ENCODE data around the gene C12orf57. TPM values are rescaled to one million over a fixed set of nuclear protein-coding genes. Genes with fewer than 3 reads are reported as not detected.

The C12orf57 gene
- total and polyA plus RNA-seq, 2 experiments from 2014 or later: 247 to 264 TPM

- Histone ChIP-seq H2AFZ (no peak overlapping the region), H3K9me2 (ENCODE audit: insufficient read depth) (no peaks in the 10 kb centered on the region), H3K27me3 (replicated peaks; ENCODE audit: insufficient read depth) (no peaks in the 10 kb centered on the region), H3K4me1 (ENCODE audit: insufficient read depth) (peaks cover 6% of the 10 kb centered on the region; the same call in 1 of the 2 replicates), H3K27ac (no peak overlapping the region), H3K36me3 (ENCODE audit: low read depth) (no peaks in the 10 kb centered on the region), H3K9me3 (ENCODE audit: low read depth) (no peaks in the 10 kb centered on the region), H3K79me2 (ENCODE audit: insufficient read depth) (peaks cover 11% of the 10 kb centered on the region; the same call in 1 of the 2 replicates), H3K4me2 (ENCODE audit: unreplicated experiment) (no peak overlapping the region), H3F3A (ENCODE audit: insufficient read depth) (peaks cover 8% of the 10 kb centered on the region; the same call in 1 of the 2 replicates), H3K9ac (no peak overlapping the region), H4K20me1 (ENCODE audit: insufficient read depth) (no peaks in the 10 kb centered on the region), H3K4me3 (no peak overlapping the region)
- WGBS, 2 experiments (ENCODE audit: low coverage in 1 of 2, low lambda C conversion rate in 2 of 2, missing lambda C conversion rate in 2 of 2): 85 to 88% methylated on average over 14 to 15 of the region's 15 CpGs
- DNase-seq: no peak
- no peak for TF ChIP-seq EZH2phosphoT487 (IDR thresholded peaks at IDR 0.05; ENCODE audit: insufficient read depth, low read depth)
- TF ChIP-seq EZH2 (IDR thresholded peaks at IDR 0.05; ENCODE audit: insufficient read depth, poor library complexity, severe bottlenecking): no peak
- in situ Hi-C loops (cut with MboI): loop anchor here (10.0 kb wide), 1 partner anchor 166 kb away; no protein-coding TSS in a partner anchor
Observed at GRCh38 chr12:6948873-6949594, 5.2 kb downstream of the C12orf57 start.

- H3K9me2 ChIP-seq (ENCODE audit: insufficient read depth): no peaks in the 10 kb centered on the region
- H3K27ac ChIP-seq: no peak overlapping the region
- peaks cover under 1% of the 10 kb centered on the region; the same call in 1 of the 2 replicates for H3F3A ChIP-seq (ENCODE audit: insufficient read depth)
- H3K36me3 ChIP-seq (ENCODE audit: low read depth): no peaks in the 10 kb centered on the region
- no peak for DNase-seq
- H4K20me1 ChIP-seq (ENCODE audit: insufficient read depth): no peaks in the 10 kb centered on the region
- H3K4me3 ChIP-seq: no peak overlapping the region
- H3K9me3 ChIP-seq (ENCODE audit: low read depth): no peaks in the 10 kb centered on the region
- H2AFZ ChIP-seq: no peak overlapping the region
- H3K4me2 ChIP-seq (ENCODE audit: unreplicated experiment): no peak overlapping the region
- H3K79me2 ChIP-seq (ENCODE audit: insufficient read depth): peaks cover 4% of the 10 kb centered on the region; the same call in 1 of the 2 replicates
- WGBS, 2 experiments (ENCODE audit: low coverage in 1 of 2, low lambda C conversion rate in 2 of 2, missing lambda C conversion rate in 2 of 2): 91 to 100% methylated on average over 1 of the region's 1 CpG
- no peaks in the 10 kb centered on the region for H3K27me3 ChIP-seq (replicated peaks; ENCODE audit: insufficient read depth)
- H3K9ac ChIP-seq: no peak overlapping the region
- in situ Hi-C loops (cut with MboI): no loop called here
- no peak for TF ChIP-seq EZH2phosphoT487 (IDR thresholded peaks at IDR 0.05; ENCODE audit: insufficient read depth, low read depth)
- TF ChIP-seq EZH2 (IDR thresholded peaks at IDR 0.05; ENCODE audit: insufficient read depth, poor library complexity, severe bottlenecking): no peak
- no peaks in the 10 kb centered on the region for H3K4me1 ChIP-seq (ENCODE audit: insufficient read depth)
Observed at GRCh38 chr12:6950401-6950801, 6.6 kb downstream of the C12orf57 start.

GRCh38 chr12:6950811-6951540 lies 7.2 kb downstream of the C12orf57 start, which contains the start of gene PTPN6:
PTPN6 (plus strand) TSS chr12:6951356; CDS start chr12:6951513, 157 bp downstream.
- no peak for DNase-seq
- Histone ChIP-seq H3K79me2 (ENCODE audit: insufficient read depth) (no peaks in the 10 kb centered on the region), H3K9me2 (ENCODE audit: insufficient read depth) (no peaks in the 10 kb centered on the region), H3K4me2 (ENCODE audit: unreplicated experiment) (no peak within 1 kb of the TSS), H3K36me3 (ENCODE audit: low read depth) (no peaks in the 10 kb centered on the region), H3K4me1 (ENCODE audit: insufficient read depth) (no peaks in the 10 kb centered on the region), H3K27ac (no peak within 1 kb of the TSS), H3F3A (ENCODE audit: insufficient read depth) (no peaks in the 10 kb centered on the region), H3K4me3 (no peak within 1 kb of the TSS), H4K20me1 (ENCODE audit: insufficient read depth) (no peaks in the 10 kb centered on the region), H2AFZ (no peak within 1 kb of the TSS), H3K9ac (no peak within 1 kb of the TSS), H3K27me3 (replicated peaks; ENCODE audit: insufficient read depth) (no peaks in the 10 kb centered on the region), H3K9me3 (ENCODE audit: low read depth) (no peaks in the 10 kb centered on the region)
- in situ Hi-C loops (cut with MboI): no loop called here
- TF ChIP-seq EZH2phosphoT487 (IDR thresholded peaks at IDR 0.05; ENCODE audit: insufficient read depth, low read depth) (no peak), EZH2 (IDR thresholded peaks at IDR 0.05; ENCODE audit: insufficient read depth, poor library complexity, severe bottlenecking) (no peak)
- 75 to 76% methylated on average over 21 to 25 of the region's 25 CpGs for WGBS, 2 experiments (ENCODE audit: low coverage in 1 of 2, low lambda C conversion rate in 2 of 2, missing lambda C conversion rate in 2 of 2)

GRCh38 chr12:6951551-6952120 lies 7.8 kb downstream of the C12orf57 start:
- no peak for DNase-seq
- Histone ChIP-seq H3F3A (ENCODE audit: insufficient read depth) (no peaks in the 10 kb centered on the region), H3K4me1 (ENCODE audit: insufficient read depth) (no peaks in the 10 kb centered on the region), H3K9me3 (ENCODE audit: low read depth) (no peaks in the 10 kb centered on the region), H3K4me3 (no peak overlapping the region), H2AFZ (no peak overlapping the region), H3K9ac (no peak overlapping the region), H3K4me2 (ENCODE audit: unreplicated experiment) (no peak overlapping the region), H3K36me3 (ENCODE audit: low read depth) (no peaks in the 10 kb centered on the region), H4K20me1 (ENCODE audit: insufficient read depth) (no peaks in the 10 kb centered on the region), H3K27me3 (replicated peaks; ENCODE audit: insufficient read depth) (no peaks in the 10 kb centered on the region), H3K9me2 (ENCODE audit: insufficient read depth) (no peaks in the 10 kb centered on the region), H3K27ac (no peak overlapping the region), H3K79me2 (ENCODE audit: insufficient read depth) (no peaks in the 10 kb centered on the region)
- WGBS, 2 experiments (ENCODE audit: low coverage in 1 of 2, low lambda C conversion rate in 2 of 2, missing lambda C conversion rate in 2 of 2): 84 to 89% methylated on average over 13 to 20 of the region's 20 CpGs
- no peak for TF ChIP-seq EZH2 (IDR thresholded peaks at IDR 0.05; ENCODE audit: insufficient read depth, poor library complexity, severe bottlenecking)
- no peak for TF ChIP-seq EZH2phosphoT487 (IDR thresholded peaks at IDR 0.05; ENCODE audit: insufficient read depth, low read depth)
- in situ Hi-C loops (cut with MboI): no loop called here
